ENCODE results near the gene APOC4.

GRCh38 chr19:44985445-44985844 is 43.4 kb downstream of the APOC4 start:
- TF ChIP-seq CTCF (IDR thresholded peaks at IDR 0.05) (no peak), POLR2A (IDR thresholded peaks at IDR 0.05) (no peak)
